Hematopoietic multipotent progenitor cell treated with erythropoietin and hydrocortisone succinate and interleukin-3 and kit ligand, for 17 days (in vitro differentiated cells): ENCODE data around the gene PRRG2.

Experiments
- DNase-seq: peaks from one replicate; pipeline ENCODE4 v3.0.0-alpha.2; 2015; ENCODE audit warnings: low spot score

PRRG2 gene

DNA sequence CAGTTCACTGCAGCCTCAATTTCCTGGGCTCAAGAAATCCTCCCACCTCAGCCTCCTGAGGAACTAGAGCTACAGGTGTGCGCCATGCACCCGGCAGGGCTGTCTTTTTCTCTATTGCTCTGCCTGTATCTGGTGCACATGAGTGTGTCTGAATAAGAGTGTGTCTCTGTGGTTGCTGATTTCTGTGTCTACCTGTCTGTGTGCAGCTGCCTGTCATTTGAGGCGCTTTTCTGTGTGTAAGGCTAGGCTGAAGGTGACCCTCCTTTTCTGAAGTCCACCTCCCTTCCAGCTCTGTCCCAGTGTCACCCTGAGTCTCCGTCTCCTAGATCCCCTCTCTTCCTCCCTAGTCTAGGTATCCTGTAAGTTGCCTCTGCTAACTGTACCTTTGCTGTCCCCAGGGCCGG is 8.4 kb downstream of the PRRG2 start:
- DNase-seq, result no peak

DNA sequence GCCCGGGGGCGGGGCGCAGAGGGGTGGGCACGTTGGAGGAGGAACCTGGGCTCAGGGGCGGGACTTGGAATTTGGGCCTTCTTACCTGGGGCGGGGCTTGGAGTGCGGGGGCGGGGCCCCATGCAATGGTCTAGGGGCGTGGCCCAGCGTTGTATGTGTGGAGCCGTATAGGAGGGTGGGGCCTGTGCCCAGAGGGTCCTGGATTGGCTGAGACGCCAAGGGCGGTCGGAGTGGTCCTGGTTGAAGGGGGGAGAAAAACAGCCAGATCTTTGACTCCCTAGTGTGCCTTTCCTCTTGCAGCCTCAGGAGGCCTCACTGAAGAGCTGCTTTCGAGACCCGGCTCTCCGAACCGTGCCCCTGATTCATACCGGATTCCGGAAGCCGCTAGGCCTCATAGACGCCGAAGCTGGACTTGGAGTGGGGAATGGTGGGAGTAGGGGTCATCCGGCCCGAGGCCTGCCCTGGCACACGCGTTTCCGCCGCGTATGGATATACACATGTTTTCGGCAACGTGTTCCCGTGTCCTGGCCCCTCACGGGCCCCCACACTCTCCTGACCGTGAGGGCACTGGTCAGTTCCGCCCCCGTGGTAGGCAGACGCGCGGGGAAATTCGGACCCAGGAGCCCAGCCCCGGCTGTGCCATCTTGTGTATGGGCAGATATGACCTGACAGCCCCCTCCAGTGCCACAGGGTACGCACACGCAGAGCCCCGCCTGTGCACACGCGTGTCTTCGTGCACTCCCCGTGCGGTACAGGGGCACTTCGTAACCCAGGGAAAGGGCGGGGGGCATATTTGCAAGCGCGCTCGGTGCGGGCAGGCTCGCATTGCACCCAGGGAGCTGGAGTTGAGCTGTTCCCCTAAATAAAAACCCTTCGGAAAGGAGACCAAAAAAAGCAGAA is 9.2 kb downstream of the PRRG2 start:
- DNase-seq, result peak; percentile 95

DNA sequence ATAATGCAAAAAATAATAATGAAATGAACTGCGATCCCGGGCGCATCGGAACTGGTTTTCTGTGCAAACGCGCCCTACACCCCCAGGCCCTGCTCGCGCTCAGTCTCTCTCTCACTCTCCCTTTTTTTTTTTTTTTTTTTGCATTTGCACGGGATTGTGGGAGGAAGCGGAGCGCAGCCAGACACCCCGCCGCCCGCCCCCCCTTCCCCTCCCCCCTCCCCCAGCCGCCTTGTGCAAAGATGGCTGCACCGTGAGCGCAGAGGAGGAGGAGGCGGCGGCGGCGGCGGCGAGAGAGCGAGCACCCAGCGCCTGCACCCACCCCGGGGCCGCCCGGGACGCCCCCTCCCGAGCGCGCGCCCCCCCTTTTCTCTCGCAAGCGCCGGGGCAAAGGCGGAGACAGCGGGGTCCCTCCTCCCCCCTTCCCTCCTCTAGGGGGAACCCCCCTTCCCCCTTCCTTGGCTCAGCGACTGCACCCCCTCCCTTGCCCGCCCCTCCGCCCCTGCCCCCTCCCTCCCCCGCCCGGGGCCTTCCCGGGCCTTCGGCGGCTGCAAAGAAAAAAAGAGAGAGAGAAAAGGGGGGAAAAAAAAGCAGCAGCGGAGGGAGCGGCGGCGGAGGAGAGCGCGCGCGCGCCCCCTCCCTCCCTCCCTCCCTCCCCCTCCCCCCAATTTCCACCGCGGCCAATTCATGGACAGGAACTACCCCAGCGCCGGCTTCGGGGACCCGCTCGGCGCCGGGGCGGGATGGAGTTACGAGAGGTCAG is 10.0 kb downstream of the PRRG2 start, which contains the start of gene PRR12:
Gene PRR12, plus strand, starts transcription at position 212 of the 760 bp plus-strand sequence. Its CDS starts 473 bp downstream, at position 685.
- peak; percentile 46 for DNase-seq

DNA sequence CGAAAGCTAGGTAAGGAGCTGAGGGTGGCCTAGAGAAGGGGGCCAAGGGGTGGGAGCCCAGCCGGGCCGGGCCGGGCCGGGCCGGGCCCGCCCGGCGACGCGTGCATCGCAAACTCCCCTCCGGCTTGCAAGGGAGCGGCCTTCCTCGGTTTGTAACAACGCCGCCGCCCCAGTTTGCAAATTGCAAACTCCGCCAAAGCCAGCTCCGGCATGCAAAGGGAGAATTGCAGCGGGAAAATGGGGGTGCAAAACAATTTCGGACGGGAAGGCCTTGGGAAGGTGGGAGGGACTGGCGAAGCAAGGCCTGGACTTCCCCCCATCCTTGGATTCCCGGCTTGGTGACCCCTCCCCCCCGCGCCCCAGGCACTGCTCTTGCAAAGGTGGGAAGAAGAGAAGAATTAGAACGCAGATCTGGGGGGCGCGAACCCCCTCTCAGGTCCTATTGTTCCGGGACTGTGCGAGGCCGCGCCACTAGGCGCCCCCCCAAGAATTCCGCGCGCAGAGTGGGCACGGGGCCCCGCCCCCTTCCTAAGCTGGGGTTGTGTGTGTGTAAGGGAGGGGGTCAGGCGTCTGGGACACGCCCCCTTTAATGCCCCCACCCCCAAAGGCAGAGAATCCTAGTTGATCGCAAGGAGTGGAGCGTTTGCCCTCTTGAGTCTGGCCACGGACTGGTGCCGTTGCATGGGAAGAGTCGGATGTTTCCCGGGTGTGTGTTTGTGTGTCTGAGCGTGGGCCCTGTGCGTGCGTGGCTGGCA is 10.8 kb downstream of the PRRG2 start:
- DNase-seq, result peak; percentile 35

DNA sequence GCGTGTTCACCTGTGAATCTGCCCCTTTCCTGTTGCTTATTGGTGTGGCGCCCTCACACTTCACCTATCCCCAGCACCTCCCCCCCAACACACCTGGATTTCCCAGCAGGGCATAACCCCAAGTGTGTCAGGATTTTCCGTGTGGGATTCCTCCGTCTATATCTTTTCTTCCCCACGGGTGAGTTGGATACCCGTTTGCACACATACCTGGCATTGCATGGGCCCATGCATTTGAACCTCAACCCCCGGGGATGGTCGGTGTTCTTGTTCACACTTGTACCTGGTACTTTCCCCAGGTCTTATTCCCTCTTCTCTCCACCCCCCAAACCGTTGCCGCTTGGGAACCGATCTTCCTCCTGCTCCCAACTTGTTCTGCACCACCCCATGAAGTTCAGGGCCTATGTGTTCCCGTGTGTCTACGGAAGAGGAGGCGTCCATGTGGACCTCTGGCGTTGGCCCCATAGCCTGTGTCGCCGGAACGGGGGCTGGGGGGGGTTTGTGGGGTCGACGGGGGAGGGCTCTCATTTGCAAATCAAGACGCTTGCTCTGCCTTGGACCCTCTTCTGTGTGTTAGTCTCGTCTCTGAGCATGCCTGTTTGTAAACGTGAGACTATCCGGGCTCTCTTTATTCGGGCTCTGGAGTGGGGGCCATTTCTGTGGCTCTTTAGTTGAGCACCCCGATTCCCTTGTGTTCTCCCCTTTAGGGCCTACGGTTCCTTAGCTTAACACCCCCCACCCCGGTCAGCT is 11.5 kb downstream of the PRRG2 start:
- no peak for DNase-seq

DNA sequence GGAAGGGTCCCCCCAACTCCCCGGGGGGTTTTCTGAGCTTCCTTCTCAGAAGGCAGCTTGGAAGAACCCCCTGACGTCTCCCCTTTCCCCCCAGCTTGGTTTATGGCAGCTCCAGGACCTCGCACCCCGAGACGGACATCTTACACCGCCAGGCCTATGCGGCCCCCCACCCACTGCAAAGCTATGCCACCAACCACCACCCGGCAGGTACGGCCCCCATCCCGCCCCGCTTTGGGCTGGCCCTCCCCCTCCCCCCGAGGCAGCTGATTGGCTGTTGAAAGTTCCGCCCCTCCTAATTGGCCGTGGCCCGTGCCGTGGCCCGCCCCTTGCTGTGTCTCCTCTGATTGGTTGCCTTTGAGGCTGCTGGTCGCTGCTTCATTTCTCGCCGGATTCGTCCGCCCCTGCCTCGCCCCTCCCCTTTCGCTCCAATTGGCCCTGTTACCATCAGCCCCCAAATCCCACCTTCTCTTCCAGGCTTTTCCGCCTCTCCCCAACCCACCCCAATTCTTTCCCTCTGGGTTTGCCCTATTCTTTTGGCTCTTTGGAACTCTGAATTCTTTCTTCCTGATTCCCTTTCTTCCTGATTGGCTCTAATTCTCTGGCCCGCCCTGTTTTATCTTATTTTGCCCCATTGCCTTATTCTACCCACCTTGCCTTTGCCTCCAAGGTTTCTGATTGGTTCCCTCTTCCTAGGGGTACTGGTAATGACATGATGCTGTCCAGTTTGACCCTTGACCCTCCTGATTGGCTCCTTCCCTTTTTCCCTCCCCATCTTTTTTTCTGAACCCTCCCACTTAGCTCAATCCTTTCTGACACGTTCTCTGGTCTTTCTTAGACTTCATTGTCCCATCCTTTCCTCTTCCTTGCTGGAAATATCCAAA is 12.4 kb downstream of the PRRG2 start:
- DNase-seq, result peak; percentile 92

DNA sequence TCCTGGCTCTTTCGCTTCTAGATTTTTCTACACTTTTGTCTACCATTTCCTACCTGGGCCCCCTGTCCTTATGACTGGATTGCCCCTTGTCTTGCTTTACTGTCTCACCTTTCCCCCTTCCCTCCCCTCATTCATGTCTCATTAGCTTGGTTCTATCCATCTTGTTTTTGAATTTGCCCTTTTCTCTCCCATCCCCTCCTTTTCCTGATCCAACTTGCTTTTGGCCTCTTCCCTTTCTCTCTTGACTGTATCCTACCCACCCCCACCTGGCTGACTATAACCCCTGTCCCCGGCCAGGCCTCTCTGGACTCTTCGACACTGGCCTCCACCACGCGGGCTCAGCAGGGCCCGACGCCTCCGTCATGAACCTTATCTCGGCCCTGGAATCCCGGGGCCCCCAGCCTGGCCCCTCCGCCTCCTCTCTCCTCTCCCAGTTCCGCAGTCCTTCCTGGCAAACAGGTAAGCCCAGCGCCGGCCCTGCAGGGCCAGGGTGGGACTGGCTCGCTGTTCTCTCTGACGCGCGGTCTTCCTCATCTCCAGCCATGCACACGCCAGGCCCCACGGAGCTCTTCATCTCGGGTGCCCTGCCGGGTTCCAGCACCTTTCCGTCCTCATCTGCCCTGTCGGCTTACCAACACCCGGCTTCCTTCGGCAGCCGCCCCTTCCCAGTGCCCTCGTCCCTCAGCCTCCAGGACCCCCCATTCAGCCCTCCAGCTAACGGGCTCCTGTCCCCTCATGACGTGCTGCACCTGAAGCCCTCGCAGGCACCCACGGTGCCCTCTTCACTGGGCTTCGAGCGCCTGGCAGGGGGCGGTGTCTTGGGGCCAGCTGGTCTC is 13.3 kb downstream of the PRRG2 start:
- DNase-seq, result no peak

DNA sequence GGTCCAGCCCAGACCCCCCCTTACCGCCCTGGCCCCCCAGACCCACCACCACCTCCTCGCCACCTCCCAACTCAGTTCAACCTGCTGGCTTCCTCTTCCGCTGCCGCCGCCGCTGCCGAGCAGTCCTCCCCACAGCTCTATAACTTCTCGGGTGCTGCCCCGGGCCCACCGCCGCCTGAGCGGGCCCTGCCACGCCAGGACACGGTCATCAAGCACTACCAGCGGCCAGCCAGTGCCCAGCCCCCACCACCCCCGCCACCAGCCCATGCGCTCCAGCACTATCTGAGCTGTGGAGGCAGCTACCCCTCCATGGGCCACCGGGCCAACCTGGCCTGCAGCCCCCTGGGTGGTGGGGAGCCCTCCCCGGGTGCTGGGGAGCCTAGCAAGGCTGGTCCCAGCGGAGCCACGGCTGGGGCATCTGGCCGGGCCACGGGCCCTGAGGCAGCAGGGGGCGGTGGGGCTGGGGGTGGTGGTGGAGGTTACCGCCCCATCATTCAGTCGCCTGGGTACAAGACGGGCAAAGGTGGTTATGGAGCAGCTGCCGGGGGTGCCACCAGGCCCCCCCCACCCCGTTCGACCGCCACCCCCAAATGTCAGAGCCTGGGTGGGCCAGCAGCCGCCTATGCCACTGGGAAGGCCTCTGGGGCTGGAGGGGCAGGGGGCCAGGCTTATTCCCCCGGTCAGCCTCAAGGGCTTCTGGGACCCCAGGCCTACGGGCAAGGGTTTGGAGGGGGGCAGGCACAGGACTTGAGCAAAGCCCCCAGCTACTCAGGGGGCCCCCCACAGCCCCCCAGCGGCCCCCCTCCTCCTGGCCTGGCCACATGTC is 14.1 kb downstream of the PRRG2 start:
- DNase-seq, result no peak

DNA sequence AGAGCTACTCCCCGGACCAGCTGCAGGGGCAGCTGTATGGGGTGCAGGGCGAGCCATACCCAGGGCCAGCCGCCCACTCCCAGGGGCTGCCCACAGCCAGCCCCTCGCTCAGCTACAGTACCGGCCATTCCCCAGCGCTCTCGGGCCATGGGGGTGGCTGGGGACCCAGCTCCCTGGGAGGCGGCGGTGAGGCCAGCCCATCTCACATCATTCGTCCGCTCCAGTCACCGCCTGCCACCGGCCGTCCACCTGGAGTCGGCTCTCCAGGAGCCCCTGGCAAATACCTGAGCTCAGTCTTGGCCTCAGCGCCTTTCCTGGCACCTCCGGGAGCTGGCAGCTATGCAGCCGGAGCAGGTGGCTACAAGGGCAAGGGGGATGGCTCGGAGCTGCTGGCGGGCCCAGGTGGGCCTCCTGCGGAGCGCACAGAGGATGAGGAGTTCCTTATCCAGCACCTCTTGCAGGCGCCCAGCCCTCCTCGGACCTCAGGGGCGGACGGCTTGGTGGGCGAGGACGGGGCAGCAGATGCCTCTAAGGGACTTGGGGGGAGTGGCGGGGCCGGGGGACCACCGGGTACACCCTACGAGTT is 14.8 kb downstream of the PRRG2 start:
- DNase-seq, result no peak

DNA sequence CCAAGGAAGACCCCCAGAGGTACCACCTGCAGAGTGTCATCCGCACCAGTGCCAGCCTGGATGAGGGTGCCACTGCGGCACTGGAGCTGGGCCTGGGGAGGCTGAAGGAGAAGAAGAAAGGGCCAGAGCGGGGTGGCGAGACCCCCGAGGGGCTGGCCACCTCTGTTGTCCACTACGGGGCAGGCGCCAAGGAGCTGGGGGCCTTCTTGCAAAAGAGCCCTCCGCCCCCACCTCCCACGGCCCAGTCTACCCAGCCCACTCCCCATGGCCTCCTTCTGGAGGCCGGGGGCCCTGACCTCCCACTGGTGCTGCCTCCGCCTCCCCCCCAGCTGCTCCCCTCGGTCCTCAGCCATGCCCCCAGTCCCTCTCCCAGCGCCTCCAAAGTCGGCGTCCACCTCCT is 15.3 kb downstream of the PRRG2 start:
- no peak for DNase-seq

DNA sequence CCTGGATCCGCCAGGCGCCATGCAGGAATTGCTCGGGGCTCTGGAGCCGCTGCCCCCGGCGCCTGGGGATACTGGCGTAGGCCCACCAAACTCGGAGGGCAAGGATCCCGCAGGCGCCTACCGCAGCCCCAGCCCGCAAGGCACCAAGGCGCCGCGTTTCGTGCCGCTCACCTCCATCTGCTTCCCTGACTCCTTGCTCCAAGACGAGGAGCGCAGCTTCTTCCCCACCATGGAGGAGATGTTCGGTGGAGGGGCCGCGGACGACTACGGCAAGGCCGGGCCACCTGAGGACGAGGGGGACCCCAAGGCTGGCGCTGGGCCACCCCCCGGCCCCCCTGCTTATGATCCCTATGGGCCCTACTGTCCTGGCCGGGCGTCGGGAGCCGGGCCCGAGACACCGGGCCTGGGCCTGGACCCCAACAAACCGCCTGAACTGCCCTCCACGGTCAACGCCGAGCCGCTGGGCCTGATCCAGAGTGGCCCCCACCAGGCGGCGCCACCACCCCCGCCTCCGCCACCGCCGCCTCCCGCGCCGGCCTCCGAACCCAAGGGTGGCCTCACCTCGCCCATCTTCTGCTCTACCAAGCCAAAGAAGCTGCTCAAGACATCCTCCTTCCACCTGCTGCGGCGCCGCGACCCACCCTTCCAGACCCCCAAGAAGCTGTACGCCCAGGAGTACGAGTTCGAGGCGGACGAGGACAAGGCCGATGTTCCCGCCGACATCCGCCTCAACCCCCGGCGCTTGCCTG is 16.0 kb downstream of the PRRG2 start:
- DNase-seq, result no peak

DNA sequence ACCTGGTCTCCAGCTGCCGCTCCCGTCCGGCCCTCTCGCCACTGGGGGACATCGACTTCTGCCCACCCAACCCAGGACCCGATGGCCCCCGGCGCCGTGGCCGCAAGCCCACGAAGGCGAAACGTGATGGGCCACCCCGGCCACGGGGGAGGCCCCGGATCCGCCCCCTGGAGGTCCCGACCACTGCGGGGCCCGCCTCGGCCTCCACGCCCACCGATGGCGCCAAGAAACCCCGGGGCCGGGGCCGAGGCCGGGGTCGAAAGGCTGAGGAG is 16.5 kb downstream of the PRRG2 start:
- no peak for DNase-seq

DNA sequence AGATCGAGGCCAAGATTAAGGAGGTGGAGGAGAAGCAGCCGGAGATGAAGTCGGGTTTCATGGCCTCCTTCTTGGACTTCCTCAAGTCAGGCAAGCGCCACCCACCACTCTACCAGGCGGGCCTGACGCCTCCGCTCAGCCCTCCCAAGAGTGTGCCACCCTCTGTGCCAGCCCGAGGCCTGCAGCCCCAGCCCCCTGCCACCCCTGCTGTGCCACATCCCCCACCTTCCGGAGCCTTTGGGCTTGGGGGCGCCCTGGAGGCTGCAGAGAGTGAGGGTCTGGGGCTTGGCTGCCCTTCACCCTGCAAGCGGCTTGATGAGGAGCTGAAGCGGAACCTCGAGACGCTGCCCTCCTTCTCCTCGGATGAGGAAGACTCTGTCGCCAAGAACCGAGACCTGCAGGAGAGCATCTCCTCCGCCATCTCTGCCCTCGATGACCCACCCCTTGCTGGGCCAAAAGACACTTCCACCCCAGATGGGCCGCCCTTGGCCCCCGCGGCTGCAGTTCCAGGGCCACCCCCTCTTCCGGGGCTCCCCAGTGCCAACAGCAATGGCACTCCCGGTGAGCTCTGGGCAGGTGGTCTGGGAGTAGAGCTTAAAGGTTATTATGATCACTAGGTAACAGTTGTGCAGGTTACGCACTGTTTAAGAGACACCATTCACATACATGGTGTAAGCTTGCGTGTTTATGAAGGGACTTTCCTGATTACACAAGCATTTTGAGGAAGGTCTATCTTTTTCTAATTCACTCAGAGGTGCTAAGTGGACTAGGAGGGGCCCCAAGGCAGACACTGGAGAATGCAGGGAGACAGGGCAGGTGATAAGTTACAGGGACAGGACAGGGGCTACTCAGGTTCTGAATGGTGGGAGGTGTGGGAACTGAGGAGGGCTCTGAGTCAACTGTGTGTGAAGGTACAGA is 18.5 kb downstream of the PRRG2 start:
- DNase-seq, result no peak

DNA sequence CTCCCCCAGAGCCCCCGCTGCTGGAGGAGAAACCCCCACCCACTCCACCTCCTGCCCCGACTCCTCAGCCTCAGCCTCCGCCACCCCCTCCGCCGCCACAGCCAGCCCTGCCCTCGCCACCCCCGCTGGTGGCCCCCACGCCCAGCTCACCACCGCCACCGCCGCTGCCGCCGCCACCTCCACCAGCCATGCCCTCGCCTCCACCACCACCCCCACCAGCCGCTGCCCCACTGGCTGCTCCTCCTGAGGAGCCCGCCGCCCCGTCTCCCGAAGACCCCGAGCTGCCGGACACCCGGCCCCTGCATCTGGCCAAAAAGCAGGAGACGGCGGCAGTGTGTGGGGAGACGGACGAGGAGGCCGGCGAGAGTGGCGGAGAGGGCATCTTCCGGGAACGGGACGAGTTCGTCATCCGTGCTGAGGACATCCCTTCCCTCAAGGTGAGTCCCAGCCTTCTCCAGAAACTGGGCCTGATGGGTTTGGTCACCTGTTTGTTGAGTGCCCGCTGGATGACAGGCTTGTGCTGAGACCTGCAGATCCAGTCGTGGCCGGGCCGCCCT is 20.4 kb downstream of the PRRG2 start:
- no peak for DNase-seq

DNA sequence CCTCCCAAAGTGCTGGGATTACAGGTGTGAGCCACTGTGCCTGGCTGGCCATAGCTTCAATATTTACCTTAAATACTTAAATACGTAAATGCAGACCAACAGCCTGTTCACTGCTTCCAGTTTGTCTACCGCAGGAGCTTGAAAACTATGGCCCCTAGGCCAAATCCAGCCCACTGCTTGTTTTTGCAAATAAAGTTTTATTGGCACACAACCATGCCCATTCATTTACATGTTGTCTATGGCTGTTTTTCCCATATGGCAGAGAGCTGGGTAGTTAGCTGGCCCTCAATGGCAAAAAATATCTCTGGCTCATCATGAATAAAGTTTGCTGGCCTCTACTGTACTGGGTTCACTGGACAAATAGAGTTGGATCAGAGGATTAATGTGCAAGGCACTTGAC is 21.7 kb downstream of the PRRG2 start:
- DNase-seq, result no peak

DNA sequence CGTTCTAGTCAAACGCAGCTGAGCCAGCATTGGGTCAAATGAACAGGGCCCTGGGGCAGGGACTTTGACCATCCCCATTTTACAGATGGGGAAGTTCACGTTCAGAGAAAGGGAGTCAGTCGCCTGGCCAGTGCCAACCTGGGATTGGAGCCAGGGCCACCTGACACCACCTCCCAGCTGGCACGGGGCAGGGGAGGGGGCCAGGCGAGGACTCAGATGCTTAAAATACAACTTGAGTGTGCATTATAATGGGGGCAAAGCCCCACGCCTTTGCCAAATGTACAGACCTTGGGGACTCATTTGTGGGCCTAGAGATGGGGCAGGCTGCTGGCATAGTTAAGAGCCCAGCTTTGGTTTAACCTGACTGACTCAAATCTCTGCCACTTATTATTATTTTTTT is 24.5 kb downstream of the PRRG2 start:
- no peak for DNase-seq
